Measurements from ENCODE around the gene MTFR1L. TPM values are rescaled to one million over a fixed set of nuclear protein-coding genes. Genes with fewer than 3 reads are reported as not detected.

Gene MTFR1L
- total RNA-seq, 2 experiments from 2014 or later: 36.6 to 37.7 TPM

DNA sequence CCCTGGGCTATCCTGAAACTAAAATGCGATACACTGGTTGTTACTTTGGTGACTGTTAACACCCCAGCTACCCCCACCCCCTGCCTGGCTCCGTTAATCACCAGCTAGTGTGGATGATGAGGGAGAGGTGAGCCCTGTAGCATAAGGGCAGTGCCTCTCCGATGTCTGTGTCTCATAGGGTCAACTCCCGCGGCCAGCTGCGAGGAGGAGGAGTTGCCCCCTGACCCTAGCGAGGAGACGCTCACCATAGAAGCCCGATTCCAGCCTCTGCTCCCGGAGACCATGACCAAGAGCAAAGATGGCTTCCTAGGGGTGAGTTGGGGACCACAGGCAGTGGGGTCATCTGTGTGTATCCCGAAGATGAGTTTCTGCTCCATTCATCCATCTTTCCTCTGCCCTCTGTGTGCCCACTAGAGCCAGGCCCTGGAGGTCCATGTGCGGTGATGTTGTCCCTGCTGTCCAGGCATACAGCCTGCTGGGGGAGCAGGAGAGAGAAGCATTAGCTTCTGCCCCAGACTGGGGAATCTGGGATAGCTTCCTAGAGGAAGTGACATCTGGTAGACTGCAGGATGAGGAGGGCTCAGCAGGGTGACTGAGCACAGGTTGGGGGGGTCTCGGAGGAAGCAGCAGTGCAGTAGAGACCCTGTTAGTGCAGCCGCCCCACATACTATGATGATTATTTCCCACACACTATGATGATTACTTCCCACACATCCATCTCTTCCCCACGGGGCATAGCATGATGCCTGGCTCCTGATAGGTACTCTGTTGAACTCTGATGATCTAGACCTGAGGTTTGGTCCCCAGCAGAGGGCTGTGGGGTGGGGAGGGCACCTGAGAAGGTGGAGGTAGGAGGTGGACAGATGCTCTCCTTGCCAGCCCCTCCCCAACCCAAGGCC, 14.5 kb upstream of the MTFR1L start:
- POLR2A ChIA-PET: interaction anchor here (1.2 kb wide), 1 partner anchor 15 kb away, joined by 4 read pairs; the partner anchor contains the start of gene MTFR1L
- Mint-ChIP-seq H3K4me1 (peaks cover 26% of the 10 kb centered on the region), H3K36me3 (ENCODE audit: low read depth) (no peaks in the 10 kb centered on the region), H3K9me3 (no peaks in the 10 kb centered on the region), H3K27me3 (peaks cover 9% of the 10 kb centered on the region), H3K4me3 (no peak overlapping the region), H3K27ac (no peak overlapping the region)
- DNase-seq: no peak
- CTCF ChIA-PET: interaction anchor here (4.7 kb wide), 1 partner anchor 196 kb away, joined by 30 read pairs; no protein-coding TSS in a partner anchor

DNA sequence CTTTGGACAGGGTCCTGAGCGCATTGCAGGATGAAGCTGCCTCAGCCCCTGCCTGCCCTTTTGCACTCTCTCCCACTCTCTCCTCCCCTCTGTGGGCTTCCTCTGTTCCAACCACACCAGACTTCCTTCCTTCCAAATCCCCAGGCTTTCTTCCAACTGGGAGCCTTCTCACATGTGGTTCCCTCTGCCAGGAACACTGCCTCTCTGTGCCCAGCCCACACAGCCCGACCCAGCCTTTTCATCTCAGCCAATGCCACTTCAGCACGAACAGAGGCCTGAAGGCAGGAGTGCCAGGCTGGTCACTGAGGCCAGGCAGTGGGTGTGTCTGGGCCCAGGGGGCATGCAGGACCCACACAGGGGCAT, 13.9 kb upstream of the MTFR1L start:
- H3K27ac Mint-ChIP-seq: no peak overlapping the region
- ChIA-PET POLR2A (no interaction called here), CTCF (no interaction called here)
- H3K4me3 Mint-ChIP-seq: no peak overlapping the region
- H3K27me3 Mint-ChIP-seq: peaks cover 5% of the 10 kb centered on the region
- no peaks in the 10 kb centered on the region for H3K9me3 Mint-ChIP-seq
- DNase-seq: no peak
- peaks cover 22% of the 10 kb centered on the region for H3K4me1 Mint-ChIP-seq
- no peaks in the 10 kb centered on the region for H3K36me3 Mint-ChIP-seq (ENCODE audit: low read depth)

DNA sequence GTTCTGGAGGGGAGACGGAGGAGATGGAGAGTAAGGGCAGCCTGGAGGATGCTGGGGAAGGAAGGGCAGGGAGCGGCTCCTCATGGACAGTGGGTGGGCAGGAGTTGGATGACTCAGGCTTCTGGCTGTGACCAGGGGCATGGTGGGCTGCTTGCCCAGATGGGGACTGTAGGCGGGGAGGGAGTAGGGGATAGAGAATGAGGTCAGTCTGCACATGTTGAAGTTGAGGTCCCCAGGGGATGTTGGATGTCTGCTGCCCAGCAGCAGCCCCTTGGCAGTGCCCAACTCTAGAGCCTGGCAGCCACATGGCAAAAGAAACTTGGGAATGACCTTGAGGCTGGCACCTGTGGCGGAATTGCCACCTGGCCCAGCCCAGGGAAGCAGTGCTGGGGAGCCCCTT, 13.3 kb upstream of the MTFR1L start:
- no peaks in the 10 kb centered on the region for H3K36me3 Mint-ChIP-seq (ENCODE audit: low read depth)
- no peak overlapping the region for H3K27ac Mint-ChIP-seq
- peaks cover 20% of the 10 kb centered on the region for H3K4me1 Mint-ChIP-seq
- H3K27me3 Mint-ChIP-seq: peaks cover 5% of the 10 kb centered on the region
- POLR2A ChIA-PET: interaction anchor here (0.8 to 1.1 kb wide), 2 partner anchors 8 to 14 kb away, joined by 3 read pairs; partner anchors contain the start of gene MTFR1L
- H3K4me3 Mint-ChIP-seq: no peak overlapping the region
- CTCF ChIA-PET: no interaction called here
- H3K9me3 Mint-ChIP-seq: no peaks in the 10 kb centered on the region
- DNase-seq: no peak

DNA sequence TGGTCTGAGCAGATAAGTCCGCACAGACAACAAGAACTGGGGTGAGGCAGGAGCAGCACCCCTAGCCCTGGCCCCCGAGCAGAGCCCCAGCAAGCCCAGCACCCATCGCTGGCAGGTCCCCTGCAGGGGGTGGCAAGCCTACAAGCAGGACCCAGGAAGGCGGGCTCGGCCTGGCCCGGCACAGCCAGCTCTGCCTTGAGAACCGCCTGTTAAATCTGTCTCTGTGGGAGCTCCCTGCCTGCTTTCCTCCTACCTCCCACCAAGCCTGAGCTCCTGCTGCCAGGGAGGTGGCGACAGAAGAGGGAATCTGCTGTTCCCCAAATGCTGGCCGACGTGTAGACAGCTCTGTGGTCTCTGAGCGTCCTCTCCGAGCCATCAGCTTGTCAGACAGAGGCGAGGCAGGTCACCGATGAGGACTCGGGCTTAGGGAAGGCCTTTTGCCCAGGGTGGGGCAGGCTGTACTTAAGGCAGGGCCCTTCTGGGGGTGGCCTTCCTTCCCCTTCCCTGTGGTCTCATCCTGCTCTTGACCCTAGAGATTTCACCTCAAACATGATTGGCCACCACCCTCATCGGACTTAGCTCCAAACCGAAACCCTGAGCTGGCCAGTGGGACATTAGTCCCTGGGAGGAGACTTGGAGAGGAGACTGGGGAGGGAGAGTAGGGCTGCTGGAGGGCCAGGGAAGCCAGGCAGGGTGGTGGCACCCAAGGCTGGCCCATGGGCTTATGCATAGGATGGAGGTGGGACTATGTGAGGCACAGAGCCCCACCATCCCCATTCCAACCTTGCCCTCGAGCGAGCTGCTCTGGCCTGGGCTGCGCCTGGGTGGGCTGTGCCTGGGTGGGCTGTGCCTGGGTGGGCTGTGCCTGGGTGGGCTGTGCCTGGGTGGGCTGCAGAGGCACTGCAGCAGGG, 12.0 kb upstream of the MTFR1L start:
- H3K36me3 Mint-ChIP-seq (ENCODE audit: low read depth): no peaks in the 10 kb centered on the region
- no peaks in the 10 kb centered on the region for H3K9me3 Mint-ChIP-seq
- CTCF ChIA-PET: interaction anchor here (1.3 to 1.7 kb wide), 3 partner anchors 10 to 199 kb away, joined by 3 to 4 read pairs (median 3); partner anchors contain the start of gene PAFAH2
- H3K27me3 Mint-ChIP-seq: peaks cover 4% of the 10 kb centered on the region
- no peak overlapping the region for H3K4me3 Mint-ChIP-seq
- no peak for DNase-seq
- POLR2A ChIA-PET: interaction anchor here (1.1 kb wide), 1 partner anchor 12 kb away, joined by 3 read pairs; the partner anchor contains the start of gene MTFR1L
- H3K4me1 Mint-ChIP-seq: peaks cover 13% of the 10 kb centered on the region
- no peak overlapping the region for H3K27ac Mint-ChIP-seq

DNA sequence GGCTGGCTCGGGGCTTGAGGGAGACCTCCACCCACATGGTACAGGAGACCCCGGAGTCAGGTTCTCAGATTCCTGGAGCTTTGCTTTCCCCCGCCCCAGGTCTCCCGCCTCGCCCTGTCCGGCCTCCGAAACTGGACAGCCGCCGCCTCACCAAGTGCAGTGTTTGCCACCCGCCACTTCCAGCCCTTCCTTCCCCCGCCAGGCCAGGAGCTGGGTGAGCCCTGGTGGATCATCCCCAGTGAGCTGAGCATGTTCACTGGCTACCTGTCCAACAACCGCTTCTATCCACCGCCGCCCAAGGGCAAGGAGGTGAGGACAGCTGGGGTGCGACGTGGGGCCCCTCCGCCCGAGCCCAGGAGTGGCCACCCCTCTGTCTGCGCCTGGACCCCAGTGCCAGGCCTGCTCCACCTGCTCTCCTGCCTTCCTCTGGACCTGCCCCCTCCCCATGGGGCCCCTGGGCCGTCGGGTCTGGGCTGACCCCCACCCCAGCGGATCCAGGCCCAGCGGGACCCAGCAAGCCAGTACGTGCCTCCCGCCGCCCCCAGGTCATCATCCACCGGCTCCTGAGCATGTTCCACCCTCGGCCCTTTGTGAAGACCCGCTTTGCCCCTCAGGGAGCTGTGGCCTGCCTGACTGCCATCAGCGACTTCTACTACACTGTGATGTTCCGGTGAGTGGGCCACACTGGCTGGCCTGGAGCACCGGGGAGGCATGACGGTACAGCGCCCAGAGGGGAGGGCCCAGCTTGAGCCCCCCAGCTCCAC, 11.1 kb upstream of the MTFR1L start:
- H3K27me3 Mint-ChIP-seq: peaks cover 4% of the 10 kb centered on the region
- DNase-seq: no peak
- no peak overlapping the region for H3K4me3 Mint-ChIP-seq
- H3K9me3 Mint-ChIP-seq: no peaks in the 10 kb centered on the region
- H3K27ac Mint-ChIP-seq: no peak overlapping the region
- CTCF ChIA-PET: interaction anchor here (0.9 to 3.8 kb wide), 7 partner anchors 11 to 311 kb away, joined by 3 to 30 read pairs (median 4); partner anchors contain the start of gene PAFAH2
- POLR2A ChIA-PET: interaction anchor here (0.8 kb wide), 1 partner anchor 11 kb away, joined by 4 read pairs; the partner anchor contains the start of gene MTFR1L
- peaks cover 9% of the 10 kb centered on the region for H3K4me1 Mint-ChIP-seq
- no peaks in the 10 kb centered on the region for H3K36me3 Mint-ChIP-seq (ENCODE audit: low read depth)

DNA sequence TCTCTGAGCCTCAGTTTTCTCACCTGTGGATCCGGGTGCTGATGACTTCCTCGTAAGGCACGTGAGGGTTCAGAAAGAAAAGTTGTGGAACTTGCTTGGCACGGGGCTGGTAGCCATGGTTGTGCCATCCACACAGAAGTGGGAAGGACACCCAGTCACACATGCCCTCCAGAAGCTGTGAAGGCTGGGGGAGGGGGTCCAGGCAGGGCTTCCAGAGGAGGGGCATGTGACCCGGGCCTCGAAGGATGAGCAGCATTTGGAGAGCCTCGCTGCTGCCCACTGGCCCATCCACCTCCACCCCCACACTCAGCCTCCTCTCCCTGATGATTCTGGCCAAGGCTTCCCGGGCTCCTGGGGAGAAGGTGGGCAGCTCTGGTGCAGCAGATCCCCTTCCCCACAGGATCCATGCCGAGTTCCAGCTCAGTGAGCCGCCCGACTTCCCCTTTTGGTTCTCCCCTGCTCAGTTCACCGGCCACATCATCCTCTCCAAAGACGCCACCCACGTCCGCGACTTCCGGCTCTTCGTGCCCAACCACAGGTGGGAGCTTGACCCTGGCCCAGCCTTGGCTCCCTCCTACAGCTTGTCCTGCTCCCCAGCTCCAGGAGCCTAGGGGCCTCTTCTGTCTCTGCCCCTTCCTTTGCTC, 10.3 kb upstream of the MTFR1L start:
- ChIA-PET CTCF (interaction anchor here (0.8 to 3.8 kb wide), 10 partner anchors 10 to 322 kb away, joined by 3 to 30 read pairs (median 3); partner anchors contain the start of genes MTFR1L and PAFAH2), POLR2A (interaction anchor here (0.8 kb wide), 1 partner anchor 10 kb away, joined by 4 read pairs; the partner anchor contains the start of gene MTFR1L)
- Mint-ChIP-seq H3K27ac (peak overlapping the region; percentile 31), H3K36me3 (ENCODE audit: low read depth) (no peaks in the 10 kb centered on the region), H3K4me1 (peaks cover 4% of the 10 kb centered on the region), H3K9me3 (no peaks in the 10 kb centered on the region), H3K27me3 (peaks cover 4% of the 10 kb centered on the region), H3K4me3 (no peak overlapping the region)
- no peak for DNase-seq

DNA sequence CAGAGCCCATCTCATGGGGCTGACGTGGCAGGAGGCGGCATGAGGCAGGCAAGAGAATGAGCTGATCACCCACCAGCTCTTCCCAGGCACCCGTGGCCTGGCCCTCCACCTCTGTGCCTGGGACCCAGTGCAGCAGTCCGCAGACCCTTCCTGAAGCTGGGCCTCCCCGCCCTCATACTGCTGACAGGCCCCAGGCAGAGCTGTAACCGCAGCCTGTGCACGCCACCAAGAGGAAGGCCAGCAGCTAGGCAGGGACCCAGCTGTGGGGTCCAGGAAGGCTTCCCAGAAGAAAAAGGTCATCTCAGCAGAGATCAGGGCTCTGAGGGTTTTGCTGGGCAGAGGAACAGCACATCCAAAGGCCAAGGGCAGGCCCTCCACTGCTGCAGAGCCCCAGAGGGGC, 9.8 kb upstream of the MTFR1L start:
- POLR2A ChIA-PET: interaction anchor here (0.5 kb wide), 1 partner anchor 245 kb away, joined by 4 read pairs; no protein-coding TSS in a partner anchor

DNA sequence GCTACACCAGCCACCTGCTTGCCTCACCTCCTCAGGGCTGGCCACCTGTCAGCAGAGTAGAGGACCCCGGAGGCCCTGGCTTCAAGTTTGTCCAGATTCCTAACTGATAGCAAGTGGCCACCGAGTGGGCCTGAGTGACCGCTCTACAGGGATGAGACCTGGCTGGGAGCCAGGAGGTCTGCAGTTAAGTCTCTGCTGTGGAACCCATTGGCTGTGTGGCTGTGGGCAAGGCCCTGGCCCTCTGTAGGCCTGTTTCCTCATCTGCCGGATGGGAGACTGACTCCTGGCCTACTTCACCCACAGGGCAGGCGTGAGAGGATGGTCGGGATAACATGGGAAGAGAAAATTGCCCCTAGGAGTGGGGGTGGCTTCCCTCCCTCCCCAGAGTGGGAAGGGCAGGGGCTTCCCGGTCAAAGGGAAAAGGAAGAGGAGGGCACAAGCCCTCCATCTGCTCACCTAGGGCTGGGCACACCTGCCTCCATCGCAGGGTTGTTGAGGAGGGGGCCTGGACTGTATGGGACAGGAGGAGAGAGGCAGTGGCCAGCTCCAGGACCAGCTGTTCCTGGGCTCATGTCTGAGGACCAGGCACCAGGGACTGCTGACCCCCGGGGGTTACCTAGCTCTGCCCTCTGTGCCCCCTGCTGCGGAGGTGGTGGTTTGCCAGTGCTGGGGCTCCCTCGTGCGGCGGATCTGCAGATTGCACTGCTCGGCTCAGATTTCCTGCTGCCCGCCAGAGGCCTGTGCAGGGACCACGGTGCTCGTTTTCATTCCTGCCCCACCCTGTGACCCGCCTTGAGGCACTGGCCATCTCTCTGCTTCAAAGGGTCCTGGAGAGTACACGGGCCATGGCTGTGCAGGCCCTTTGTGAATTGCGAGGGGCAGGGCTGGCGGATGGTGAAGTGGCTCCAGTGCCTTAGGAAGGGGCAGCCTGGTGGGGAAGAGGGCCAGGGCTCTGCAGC, 9.1 kb upstream of the MTFR1L start:
- Mint-ChIP-seq H3K27ac (no peak overlapping the region), H3K9me3 (no peaks in the 10 kb centered on the region), H3K36me3 (ENCODE audit: low read depth) (no peaks in the 10 kb centered on the region), H3K4me1 (no peaks in the 10 kb centered on the region), H3K4me3 (no peak overlapping the region), H3K27me3 (no peaks in the 10 kb centered on the region)
- DNase-seq: peak; percentile 81
- ChIA-PET CTCF (interaction anchor here (0.7 to 3.8 kb wide), 11 partner anchors 9 to 323 kb away, joined by 3 to 30 read pairs (median 4); partner anchors contain the start of genes MTFR1L and PAFAH2), POLR2A (interaction anchor here (0.5 kb wide), 1 partner anchor 245 kb away, joined by 4 read pairs; no protein-coding TSS in a partner anchor)

More for the DNA sequence above, 9.8 kb upstream of the MTFR1L start:
- CTCF ChIA-PET: interaction anchor here (0.8 to 3.8 kb wide), 10 partner anchors 10 to 322 kb away, joined by 3 to 30 read pairs (median 3); partner anchors contain the start of genes MTFR1L and PAFAH2
- H3K4me1 Mint-ChIP-seq: peaks cover under 1% of the 10 kb centered on the region
- H3K4me3 Mint-ChIP-seq: no peak overlapping the region
- no peak overlapping the region for H3K27ac Mint-ChIP-seq
- no peaks in the 10 kb centered on the region for H3K9me3 Mint-ChIP-seq
- H3K36me3 Mint-ChIP-seq (ENCODE audit: low read depth): no peaks in the 10 kb centered on the region
- no peak for DNase-seq
- peaks cover under 1% of the 10 kb centered on the region for H3K27me3 Mint-ChIP-seq

DNA sequence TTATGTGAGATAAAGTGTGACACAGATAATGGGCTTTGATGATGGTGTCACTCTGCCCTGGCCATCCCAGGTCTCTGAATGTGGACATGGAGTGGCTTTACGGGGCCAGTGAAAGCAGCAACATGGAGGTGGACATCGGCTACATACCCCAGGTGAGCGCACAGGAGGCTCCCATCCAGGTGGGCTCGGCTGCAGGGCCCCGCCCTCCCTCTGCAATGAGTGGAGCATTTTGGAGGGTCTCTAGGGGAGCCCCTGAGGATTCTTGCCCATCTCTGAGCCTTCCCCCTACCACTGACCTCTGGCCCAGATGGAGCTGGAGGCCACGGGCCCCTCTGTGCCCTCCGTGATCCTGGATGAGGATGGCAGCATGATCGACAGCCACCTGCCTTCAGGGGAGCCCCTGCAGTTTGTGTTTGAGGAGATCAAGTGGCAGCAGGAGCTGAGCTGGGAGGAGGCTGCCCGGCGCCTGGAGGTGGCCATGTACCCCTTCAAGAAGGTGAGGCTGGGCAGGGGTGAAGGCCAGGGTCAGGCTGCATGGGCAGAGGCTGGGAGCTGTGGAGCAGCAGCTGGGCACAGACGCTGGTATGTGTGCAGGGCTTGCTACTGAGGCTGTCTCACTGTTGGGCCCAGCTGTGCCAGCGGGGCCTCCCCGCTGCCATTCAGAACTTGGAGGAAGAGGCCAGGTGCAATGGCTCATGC, 8.2 kb upstream of the MTFR1L start:
- DNase-seq: no peak
- CTCF ChIA-PET: interaction anchor here (0.7 to 3.8 kb wide), 6 partner anchors 9 to 292 kb away, joined by 3 to 30 read pairs (median 6); no protein-coding TSS in a partner anchor
- Mint-ChIP-seq H3K27me3 (no peaks in the 10 kb centered on the region), H3K36me3 (ENCODE audit: low read depth) (no peaks in the 10 kb centered on the region), H3K4me3 (no peak overlapping the region), H3K9me3 (no peaks in the 10 kb centered on the region), H3K4me1 (peaks cover 2% of the 10 kb centered on the region), H3K27ac (no peak overlapping the region)
- POLR2A ChIA-PET: no interaction called here

DNA sequence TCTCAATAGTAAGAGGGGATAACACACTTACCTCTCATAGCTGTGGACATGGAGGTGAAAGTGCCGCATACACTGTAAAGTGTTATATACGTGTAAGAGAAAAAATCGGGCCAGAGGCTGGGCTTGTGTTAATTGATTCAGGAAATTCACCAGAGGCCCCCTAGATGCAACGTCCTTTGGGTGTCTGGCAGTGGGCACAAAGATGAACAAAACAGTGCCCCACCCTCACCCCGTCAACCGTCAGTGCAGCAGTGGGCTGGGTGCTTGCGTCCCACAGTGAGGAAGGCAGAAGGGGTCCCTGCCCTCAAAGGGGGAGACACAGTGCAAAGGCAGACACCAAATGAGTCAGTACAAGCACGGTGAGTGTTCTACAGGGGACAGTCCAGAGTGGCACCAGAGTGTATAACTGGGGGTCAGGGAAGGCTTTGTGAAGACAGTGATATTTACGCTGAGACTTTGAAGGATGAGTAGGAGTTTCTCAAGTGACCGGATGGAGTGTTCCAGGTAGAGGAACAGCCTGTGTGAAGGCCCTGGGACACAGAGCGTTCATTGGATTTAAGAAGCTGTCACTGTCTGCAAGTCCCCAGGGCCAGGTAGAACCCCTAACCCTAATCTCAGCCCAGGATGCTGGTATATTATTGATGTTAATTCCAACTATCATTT, 6.6 kb upstream of the MTFR1L start:
- Mint-ChIP-seq H3K27me3 (no peaks in the 10 kb centered on the region), H3K4me1 (peaks cover 8% of the 10 kb centered on the region), H3K27ac (no peak overlapping the region), H3K9me3 (no peaks in the 10 kb centered on the region), H3K4me3 (no peak overlapping the region), H3K36me3 (ENCODE audit: low read depth) (no peaks in the 10 kb centered on the region)
- ChIA-PET POLR2A (no interaction called here), CTCF (interaction anchor here (0.6 to 1.8 kb wide), 3 partner anchors 17 to 206 kb away, joined by 3 to 5 read pairs (median 3); partner anchors contain the start of gene PAFAH2)
- no peak for DNase-seq
